OCI-LY7 (cell line): Measurements from ENCODE around the gene NAV2. TPM values are rescaled to one million over a fixed set of nuclear protein-coding genes. Genes with fewer than 3 reads are reported as not detected.

ENCODE experiments used
- BruUV-seq: library from RNA; stranded (reverse); fragments of 400-500 nt; replicated peaks from 2 replicates; lab custom pipeline; 2021; lab: Mats Ljungman, UMichigan
- CTCF ChIA-PET: fragments of 300-600 bp; sonication (Branson Sonifier 250); formaldehyde crosslinking; loops from one replicate; lab custom pipeline; 2022; ENCODE audit warnings: antibody characterized with exemption; ENCODE audit not compliant: unreplicated experiment; lab: Charles Lee
- POLR2A ChIA-PET: fragments of 300-600 bp; sonication (Branson Sonifier 250); formaldehyde crosslinking; loops from one replicate; lab custom pipeline; 2022; ENCODE audit warnings: antibody characterized with exemption; lab: Charles Lee
- DNase-seq: peaks from one replicate; pipeline ENCODE4 v3.0.0-alpha.2; 2015; ENCODE audit warnings: low spot score
- H2AFZ ChIP-seq: fragments of 200-600 bp; sonication (generic), shearing (Covaris generic); 2 replicates; pipeline ENCODE4 v1.6.1; 2014; ENCODE audit warnings: mild to moderate bottlenecking, antibody characterized with exemption, low read length, moderate library complexity
- H3K27ac ChIP-seq: fragments of 200-600 bp; sonication (generic); 2 replicates; pipeline ENCODE4 v1.5.1; 2014; ENCODE audit warnings: mixed run types, low read depth, mild to moderate bottlenecking, moderate library complexity, low read length, inconsistent platforms; ENCODE audit not compliant: poor library complexity, severe bottlenecking
- H3K36me3 ChIP-seq: fragments of 200-600 bp; sonication (generic); 2 replicates; pipeline ENCODE4 v1.6.1; 2014; ENCODE audit warnings: mild to moderate bottlenecking, antibody characterized with exemption, low read length, moderate library complexity, mixed read lengths; ENCODE audit not compliant: insufficient read depth
- H3K4me1 ChIP-seq: fragments of 200-600 bp; sonication (generic); 2 replicates; pipeline ENCODE4 v1.5.1; 2014; ENCODE audit warnings: mild to moderate bottlenecking, low read length; ENCODE audit not compliant: insufficient read depth, poor library complexity, severe bottlenecking
- H3K4me2 ChIP-seq: fragments of 200-600 bp; sonication (generic); 2 replicates; pipeline ENCODE4 v1.6.1; 2014; ENCODE audit warnings: mild to moderate bottlenecking, low read length
- H3K4me3 ChIP-seq: fragments of 200-600 bp; sonication (generic); 2 replicates; pipeline ENCODE4 v1.5.1; 2014; ENCODE audit warnings: mild to moderate bottlenecking, low read depth, low read length; ENCODE audit not compliant: poor library complexity, severe bottlenecking
- H3K79me2 ChIP-seq: fragments of 200-600 bp; sonication (generic); 2 replicates; pipeline ENCODE4 v1.6.1; 2016; ENCODE audit warnings: low read depth, mild to moderate bottlenecking, low read length, moderate library complexity, mixed read lengths; ENCODE audit not compliant: insufficient read depth
- H3K9me2 ChIP-seq: fragments of 200-600 bp; sonication (generic); 2 replicates; pipeline ENCODE4 v1.6.1; 2016; ENCODE audit warnings: mild to moderate bottlenecking, low read length, mixed read lengths; ENCODE audit not compliant: insufficient read depth
- H3K9me3 ChIP-seq: fragments of 200-600 bp; sonication (generic); 2 replicates; pipeline ENCODE4 v1.6.1; 2014; ENCODE audit warnings: mild to moderate bottlenecking, mixed run types, low read length, mixed read lengths
- H4K20me1 ChIP-seq: fragments of 200-600 bp; sonication (generic); 2 replicates; pipeline ENCODE4 v1.6.1; 2014; ENCODE audit warnings: mild to moderate bottlenecking, antibody characterized with exemption, low read length, moderate library complexity, mixed read lengths; ENCODE audit not compliant: insufficient read depth
- EZH2phosphoT487 ChIP-seq: fragments of 200-600 bp; sonication (generic); IDR thresholded peaks from 2 replicates; pipeline ENCODE4 v1.6.1; 2018; ENCODE audit warnings: low read depth, borderline replicate concordance, mild to moderate bottlenecking, mixed run types, antibody characterized with exemption, low read length, moderate library complexity, mixed read lengths
- intact Hi-C: fragments of 100-400 bp; cut with micrococcal nuclease; formaldehyde crosslinking; loops from one replicate; pipeline ENCODE4 v1.10.0; 2022; ENCODE audit not compliant: unreplicated experiment
- total RNA-seq, 2 experiments: library from RNA; depleted of rRNA in 1 of 2; stranded (reverse); fragments of >200 nt in 1 of 2; shearing (Covaris generic) in 1 of 2; gene quantifications; 2 replicates each; pipeline ENCODE4 v1.2.3, GENCODE V29; 2014 to 2022
- TF ChIP-seq, protein P1 (sequence below): fragments of 200-600 bp; sonication (generic); conservative IDR thresholded peaks from 2 replicates; pipeline ENCODE4 v1.5.1; 2014; ENCODE audit warnings: mild to moderate bottlenecking, antibody characterized with exemption, low read length, moderate library complexity, mixed read lengths

Gene NAV2
- total RNA-seq, 2 experiments from 2014 or later, result 0.06 to 0.68 TPM

DNA sequence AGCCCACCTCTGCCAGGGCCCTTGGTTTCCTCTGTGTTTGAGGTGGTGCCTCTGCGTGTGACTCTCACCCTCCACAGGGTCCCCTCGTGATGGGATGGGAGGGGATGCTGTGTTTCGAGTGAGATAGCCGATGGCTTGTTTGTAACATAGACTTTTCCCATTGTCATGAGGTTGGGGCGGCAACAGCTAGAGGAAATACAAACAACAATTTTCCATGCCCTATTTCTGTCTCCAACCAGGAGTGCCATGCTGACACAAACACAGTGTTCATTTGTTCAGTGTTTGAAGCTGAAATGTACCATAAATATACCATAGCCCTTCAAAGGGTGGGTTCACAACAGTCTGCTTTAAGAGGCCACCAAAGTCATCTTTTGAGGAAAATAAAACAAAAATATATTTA is 19.5 kb upstream of the NAV2 start:
- POLR2A ChIA-PET, result no interaction called here
- H3K4me2 ChIP-seq, result no peak overlapping the region
- BruUV-seq, result no TSS peak
- DNase-seq, result no peak
- H3K79me2 ChIP-seq, result no peaks in the 10 kb centered on the region
- H3K9me3 ChIP-seq, result no peaks in the 10 kb centered on the region
- no peaks in the 10 kb centered on the region for H4K20me1 ChIP-seq
- no peaks in the 10 kb centered on the region for H3K36me3 ChIP-seq
- no peak overlapping the region for H3K4me3 ChIP-seq
- CTCF ChIA-PET, result no interaction called here
- H2AFZ ChIP-seq, result no peak overlapping the region
- H3K27ac ChIP-seq, result no peak overlapping the region
- no peaks in the 10 kb centered on the region for H3K9me2 ChIP-seq
- intact Hi-C loops, result no loop called here
- no peaks in the 10 kb centered on the region for H3K4me1 ChIP-seq
- TF ChIP-seq EZH2phosphoT487, result no peak
- TF ChIP-seq, protein P1, sequence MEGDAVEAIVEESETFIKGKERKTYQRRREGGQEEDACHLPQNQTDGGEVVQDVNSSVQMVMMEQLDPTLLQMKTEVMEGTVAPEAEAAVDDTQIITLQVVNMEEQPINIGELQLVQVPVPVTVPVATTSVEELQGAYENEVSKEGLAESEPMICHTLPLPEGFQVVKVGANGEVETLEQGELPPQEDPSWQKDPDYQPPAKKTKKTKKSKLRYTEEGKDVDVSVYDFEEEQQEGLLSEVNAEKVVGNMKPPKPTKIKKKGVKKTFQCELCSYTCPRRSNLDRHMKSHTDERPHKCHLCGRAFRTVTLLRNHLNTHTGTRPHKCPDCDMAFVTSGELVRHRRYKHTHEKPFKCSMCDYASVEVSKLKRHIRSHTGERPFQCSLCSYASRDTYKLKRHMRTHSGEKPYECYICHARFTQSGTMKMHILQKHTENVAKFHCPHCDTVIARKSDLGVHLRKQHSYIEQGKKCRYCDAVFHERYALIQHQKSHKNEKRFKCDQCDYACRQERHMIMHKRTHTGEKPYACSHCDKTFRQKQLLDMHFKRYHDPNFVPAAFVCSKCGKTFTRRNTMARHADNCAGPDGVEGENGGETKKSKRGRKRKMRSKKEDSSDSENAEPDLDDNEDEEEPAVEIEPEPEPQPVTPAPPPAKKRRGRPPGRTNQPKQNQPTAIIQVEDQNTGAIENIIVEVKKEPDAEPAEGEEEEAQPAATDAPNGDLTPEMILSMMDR, result no peak

- no peak for DNase-seq
- H3K4me3 ChIP-seq, result no peak overlapping the region
- no peaks in the 10 kb centered on the region for H3K4me1 ChIP-seq
- CTCF ChIA-PET, result no interaction called here
- no peak overlapping the region for H2AFZ ChIP-seq
- POLR2A ChIA-PET, result no interaction called here
- TF ChIP-seq, protein P1, result no peak
- no peak for TF ChIP-seq EZH2phosphoT487
- H3K9me2 ChIP-seq, result no peaks in the 10 kb centered on the region
- no TSS peak for BruUV-seq
- no peaks in the 10 kb centered on the region for H4K20me1 ChIP-seq
- intact Hi-C loops, result no loop called here
- H3K36me3 ChIP-seq, result no peaks in the 10 kb centered on the region
- H3K9me3 ChIP-seq, result no peaks in the 10 kb centered on the region
- no peak overlapping the region for H3K4me2 ChIP-seq
- H3K79me2 ChIP-seq, result no peaks in the 10 kb centered on the region
- H3K27ac ChIP-seq, result no peak overlapping the region
Measured at GRCh38 chr11:19694796-19695345, 17.8 kb upstream of the NAV2 start.

DNA sequence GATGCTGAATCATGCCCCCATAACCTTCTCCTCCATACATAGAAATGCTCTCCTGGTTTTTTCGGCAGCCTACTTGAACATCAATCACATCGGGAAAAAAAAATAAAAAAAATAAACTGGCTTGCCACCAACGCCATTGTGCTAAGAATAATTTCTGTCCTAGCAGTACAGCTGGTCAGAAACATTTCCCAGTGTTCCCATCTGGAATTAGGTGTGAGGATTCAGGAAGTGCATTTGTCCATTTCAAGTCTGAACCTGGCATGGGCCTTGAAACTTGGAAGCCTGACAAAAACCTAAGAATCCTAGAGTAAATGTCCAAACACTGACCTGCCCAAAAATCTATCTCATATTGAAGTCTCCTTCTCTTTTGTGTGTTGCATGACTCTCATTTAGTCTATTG is 16.6 kb upstream of the NAV2 start:
- BruUV-seq, result no TSS peak
- H3K9me3 ChIP-seq, result no peaks in the 10 kb centered on the region
- ChIA-PET CTCF (no interaction called here), POLR2A (no interaction called here)
- H3K36me3 ChIP-seq, result no peaks in the 10 kb centered on the region
- no peaks in the 10 kb centered on the region for H3K9me2 ChIP-seq
- H3K79me2 ChIP-seq, result no peaks in the 10 kb centered on the region
- H3K4me3 ChIP-seq, result no peak overlapping the region
- DNase-seq, result no peak
- no peaks in the 10 kb centered on the region for H4K20me1 ChIP-seq
- no peak overlapping the region for H3K27ac ChIP-seq
- intact Hi-C loops, result no loop called here
- no peaks in the 10 kb centered on the region for H3K4me1 ChIP-seq
- H3K4me2 ChIP-seq, result no peak overlapping the region
- H2AFZ ChIP-seq, result no peak overlapping the region
- TF ChIP-seq EZH2phosphoT487, result no peak
- TF ChIP-seq, protein P1, result no peak
